ENCODE measurements around the gene CASKIN1.
"Not testable (repeated sequence)": the region's sequence is repeated elsewhere in the genome, so short reads cannot be mapped to it uniquely, and the experiment has no call there.

Gene CASKIN1

GRCh38 chr16:2127630-2128280 lies 68.7 kb downstream of the CASKIN1 start:
- not testable (repeated sequence) for DNase-seq

Measured in DMS79 treated with DMSO at 0.1 percent for 48 hours (cell line).